ENCODE results near the gene CLIC3.

CLIC3 gene

DNA sequence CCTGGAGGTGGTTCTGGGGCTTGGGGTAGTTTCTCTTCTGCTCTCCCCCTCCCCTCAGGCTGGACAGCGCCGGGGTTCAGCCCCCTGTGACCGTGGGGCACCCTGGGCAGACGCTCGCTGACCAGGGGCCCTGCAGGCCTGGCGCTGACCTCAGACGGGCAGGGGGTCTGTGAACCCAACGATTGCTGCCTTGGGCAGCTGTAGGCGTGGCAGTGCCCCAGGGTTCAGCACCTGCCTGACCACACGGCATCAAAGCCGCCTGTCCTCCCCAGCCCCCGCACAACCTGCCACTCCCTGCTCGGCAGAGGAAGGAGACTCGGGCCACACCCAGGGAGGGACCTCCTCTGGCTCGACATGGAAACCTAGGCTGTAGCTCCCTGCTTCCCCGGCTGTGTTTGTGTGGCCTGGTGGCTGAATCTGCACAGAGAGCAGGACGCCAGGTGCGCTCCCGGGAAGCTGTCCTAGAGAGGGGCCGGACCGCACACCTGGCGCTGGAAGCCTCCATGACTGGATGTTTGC, 32.1 kb downstream of the CLIC3 start:
- DNase-seq (ENCODE audit: low read depth in 2 of 2) = no peak

DNA sequence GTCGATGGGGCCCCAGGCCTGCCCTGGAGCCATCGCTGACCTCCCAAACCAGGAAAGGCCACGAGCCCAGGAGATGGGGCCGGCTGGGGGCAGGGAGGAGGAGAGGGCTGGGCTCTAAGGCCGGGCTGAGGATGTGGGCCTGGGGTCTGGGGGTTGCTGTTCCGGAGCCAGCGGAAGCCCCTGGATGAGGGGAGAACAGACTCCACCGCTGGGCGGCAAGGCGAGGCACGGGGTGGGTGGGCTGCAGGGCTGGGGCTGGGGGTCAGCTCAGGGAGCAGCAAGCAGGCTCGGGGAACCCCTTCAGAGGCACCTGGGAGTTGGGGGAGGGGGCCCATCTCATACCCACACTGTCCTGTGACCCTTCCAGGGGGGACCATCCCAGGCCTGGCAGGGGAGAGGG, 32.6 kb downstream of the CLIC3 start:
- DNase-seq (ENCODE audit: low read depth in 2 of 2) = no peak

DNA sequence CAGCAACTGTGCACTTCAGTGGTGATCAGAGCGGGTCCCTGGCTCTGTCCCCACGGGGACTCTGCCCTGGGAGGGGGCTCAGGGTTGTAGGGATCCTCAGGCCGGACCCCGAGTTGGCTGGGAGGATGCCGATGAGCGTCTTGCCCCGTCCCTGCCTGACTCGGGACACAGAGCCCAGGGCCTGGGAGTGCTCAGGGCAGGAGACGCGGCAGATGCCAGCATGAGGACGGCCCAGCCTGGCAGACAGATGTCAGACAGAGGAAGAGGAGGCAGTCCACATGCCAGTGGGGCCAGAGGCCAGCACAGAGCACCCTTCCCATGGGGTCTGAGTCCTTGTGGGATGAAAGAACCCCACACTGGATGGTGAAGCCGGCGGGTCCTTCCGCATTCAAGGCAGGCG, 33.0 kb downstream of the CLIC3 start:
- DNase-seq (ENCODE audit: low read depth in 2 of 2) = no peak

DNA sequence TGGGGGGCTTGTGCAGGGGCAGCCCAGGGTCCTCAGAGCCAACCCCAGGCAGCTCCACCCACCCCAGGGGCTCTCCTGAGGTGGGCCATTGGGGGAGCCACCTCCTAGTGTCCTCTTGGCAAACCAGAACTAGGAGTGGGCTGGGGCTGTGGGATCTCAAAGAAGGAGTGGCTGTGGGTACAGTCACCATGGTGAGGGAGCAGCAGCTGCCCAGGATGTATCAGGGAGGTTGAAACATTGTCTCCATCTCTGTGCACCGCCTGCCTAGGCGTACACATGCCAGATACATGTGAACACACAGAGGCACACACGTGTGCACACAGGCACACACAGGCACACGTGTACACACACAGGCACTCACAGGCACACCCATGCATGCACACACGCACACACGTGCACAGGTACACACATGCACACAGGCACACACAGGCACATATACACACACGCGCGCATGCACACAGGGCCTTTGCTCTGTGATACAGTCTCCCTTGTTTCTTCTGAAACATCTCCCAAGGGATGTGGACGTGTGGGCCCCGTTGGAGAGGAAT, 33.6 kb downstream of the CLIC3 start:
- no peak for DNase-seq (ENCODE audit: low read depth in 2 of 2)

DNA sequence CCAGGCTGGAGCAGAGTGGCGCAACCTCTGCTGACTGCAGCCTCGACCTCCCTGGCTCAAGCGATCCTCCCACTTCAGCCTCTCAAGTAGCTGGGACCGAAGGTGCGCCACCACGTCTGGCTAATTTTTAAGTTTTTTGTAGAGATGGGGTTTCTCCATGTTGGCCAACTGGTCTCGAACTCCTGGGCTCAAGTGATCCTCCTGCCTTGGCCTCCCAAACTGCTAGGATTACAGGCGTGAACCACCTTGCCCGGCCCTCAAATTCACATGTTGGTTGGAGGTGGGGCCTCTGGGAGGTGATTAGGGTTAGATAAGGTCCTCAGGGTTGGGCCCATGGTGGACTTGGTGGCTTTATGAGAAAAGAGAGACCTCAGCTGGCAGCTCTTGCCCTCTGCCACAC, 34.2 kb downstream of the CLIC3 start:
- DNase-seq (ENCODE audit: low read depth in 2 of 2) = no peak

DNA sequence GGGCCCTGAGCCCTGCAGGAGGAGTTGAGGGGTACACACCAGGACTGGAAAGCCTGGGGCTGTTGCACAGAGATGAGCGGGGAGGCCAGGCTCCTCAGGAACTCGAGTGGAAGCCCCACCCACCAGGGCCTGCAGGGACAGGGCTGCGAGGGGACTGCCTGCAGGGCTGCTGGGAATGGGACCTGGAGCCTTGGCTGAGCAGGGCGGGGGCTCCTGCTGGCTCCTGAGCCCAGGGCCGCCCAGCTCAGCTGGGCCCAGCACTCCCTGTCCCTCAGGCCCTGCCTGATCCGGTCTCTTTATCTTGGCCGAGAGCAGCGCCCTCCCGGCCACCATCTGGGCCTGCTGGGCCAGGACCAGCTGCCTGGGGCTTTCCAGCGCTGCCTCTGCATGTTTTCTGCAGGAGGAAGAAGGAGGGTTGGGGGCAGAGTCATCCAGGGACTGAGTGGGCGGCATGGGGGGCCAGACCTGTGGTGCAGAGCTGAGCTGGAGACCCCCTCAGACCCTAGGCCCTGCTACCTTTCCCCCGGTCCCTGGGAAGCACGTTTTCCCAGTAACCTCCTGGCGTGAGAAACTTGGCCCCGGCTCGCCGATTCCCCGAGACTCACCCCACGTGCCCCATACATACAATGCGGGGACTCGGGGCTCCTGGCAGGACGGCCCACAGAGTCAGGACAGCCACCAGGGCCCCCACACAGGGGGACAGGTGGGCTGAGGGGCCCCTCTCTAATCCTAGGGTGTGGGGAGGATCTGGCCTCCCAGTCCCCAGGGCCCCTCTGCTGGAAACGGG, 34.9 kb downstream of the CLIC3 start:
- no peak for DNase-seq (ENCODE audit: low read depth in 2 of 2)

DNA sequence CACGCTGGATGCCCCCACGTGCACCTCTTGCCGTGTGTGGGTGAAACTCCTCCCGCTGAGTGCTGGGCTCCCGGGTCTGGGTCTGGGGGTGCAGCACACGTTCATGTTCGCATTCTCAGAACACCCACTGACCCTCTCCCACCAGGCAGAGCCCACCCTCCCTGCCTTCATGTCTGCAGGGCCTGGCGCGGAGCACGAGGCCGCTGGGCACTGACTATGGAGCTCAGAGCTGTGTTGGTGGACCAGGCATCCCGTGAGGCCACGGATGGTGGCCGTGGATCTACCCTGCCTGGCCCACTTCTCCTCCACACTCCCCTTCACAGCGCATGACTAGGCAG, 35.5 kb downstream of the CLIC3 start:
- no peak for DNase-seq (ENCODE audit: low read depth in 2 of 2)

DNA sequence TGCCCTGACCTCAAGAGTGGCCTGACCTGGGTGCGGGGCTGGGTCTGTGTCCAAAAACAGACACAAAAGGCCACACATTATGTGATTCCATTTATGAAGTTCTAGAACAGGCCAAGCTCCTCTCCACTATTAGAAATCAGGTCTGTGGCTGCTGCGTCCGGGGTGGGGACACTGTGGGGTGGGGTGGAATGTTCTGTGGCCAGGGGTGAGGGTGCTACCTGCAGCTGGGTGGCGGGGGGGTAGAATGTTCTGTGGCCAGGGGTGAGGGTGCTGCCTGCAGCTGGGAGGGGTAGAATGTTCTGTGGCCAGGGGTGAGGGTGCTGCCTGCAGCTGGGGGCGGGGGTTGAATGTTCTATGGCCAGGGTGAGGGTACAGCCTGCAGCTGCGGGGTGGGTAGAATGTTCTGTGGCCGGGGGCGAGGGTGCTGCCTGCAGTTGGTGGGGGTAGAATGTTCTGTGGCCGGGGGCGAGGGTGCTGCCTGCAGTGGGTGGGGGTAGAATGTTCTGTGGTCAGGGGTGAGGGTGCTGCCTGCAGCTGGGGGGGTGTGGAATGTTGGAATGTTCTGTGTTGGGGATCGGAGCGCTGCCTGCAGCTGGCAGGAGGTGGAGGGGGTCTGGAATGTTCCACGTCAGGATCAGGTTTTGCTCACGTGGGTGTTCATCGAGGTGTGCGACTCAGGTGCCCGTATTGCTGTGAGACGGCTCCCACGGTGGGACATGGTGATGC, 36.0 kb downstream of the CLIC3 start:
- no peak for DNase-seq (ENCODE audit: low read depth in 2 of 2)

DNA sequence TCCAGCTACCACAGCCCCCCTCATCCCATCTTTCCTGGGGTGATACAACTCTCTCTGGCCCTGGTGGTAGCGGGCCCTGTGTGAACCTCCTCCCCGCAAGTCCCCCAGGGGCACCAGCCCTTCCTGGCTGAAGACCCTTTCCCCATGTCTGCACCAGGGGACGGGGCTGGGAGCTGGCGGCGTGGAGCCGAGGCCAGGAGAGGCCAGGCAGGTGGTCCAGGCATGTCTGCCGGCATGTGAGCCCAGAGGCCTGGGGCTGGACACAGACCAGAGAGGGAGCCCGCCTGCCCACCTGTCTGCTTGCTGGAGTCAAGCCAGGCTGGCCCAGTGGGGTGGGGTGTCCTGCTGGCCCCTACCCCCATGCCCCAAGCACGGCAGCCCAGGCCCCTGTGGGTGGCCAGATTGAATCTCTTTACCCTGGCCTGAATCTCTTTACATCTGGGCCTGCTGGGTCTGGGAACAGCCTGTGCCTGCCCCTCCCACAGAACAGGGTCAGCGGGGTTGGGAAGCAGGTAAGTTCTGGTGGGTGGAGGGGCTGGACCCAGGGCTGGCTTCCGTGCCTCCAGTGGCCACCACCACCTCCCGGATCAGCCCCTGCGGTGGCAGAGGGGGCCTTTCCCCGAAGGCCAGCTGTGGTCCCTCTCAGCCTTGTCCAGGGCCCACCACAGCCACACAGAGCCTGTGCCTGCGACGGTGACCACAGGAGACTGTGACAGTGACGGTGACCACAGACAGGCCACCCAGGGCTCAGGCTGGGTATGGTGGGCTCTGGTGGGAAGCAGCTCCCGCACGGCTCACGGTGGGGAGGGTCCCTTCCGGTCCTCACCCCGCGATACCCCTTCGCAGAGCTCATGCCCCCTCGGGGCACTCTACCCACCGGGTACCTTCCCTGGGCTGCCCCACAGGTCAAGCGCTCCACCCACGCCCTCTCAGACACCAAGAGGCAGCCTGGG, 37.2 kb downstream of the CLIC3 start:
- no peak for DNase-seq (ENCODE audit: low read depth in 2 of 2)

DNA sequence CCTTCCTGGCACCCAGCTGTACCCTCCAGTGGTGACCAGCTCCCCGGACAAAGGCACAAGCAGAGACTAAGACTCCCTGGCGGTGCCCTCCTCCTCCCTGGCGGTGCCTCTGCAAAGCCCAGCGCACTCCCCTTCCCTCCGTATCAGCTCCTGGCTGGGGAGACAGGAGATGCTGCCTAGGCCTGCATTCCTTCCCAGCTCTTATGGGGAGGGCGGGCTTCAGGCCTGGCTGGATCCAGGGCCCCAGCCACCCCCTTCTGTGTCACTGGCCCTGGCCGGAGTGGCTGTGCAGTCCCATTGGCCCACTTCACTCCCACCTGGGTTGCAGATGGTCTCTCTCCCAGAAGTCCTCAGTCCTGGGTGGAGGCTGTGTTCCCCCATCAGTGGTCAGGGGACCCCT, 37.9 kb downstream of the CLIC3 start:
- no peak for DNase-seq (ENCODE audit: low read depth in 2 of 2)

DNA sequence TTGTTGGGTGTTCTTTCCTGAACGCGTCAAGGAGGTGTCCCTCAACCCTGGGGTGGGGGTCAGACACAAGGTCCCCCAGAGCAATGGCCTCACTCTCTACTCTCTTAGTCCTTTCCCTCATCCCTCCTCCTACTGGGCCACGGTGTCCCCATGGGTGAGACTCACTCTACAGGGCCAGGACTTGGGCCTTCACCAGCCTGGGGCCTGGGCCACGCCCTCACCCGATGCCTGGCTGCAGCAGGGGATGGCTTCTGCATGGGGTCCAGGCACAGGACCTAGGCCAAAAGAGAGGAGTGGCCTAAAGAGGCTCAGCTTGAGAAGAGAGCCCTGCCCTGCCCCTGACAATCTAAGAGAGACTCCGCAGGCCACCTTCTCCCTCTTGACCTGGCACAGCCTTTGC, 38.5 kb downstream of the CLIC3 start:
- DNase-seq (ENCODE audit: low read depth in 2 of 2) = no peak

DNA sequence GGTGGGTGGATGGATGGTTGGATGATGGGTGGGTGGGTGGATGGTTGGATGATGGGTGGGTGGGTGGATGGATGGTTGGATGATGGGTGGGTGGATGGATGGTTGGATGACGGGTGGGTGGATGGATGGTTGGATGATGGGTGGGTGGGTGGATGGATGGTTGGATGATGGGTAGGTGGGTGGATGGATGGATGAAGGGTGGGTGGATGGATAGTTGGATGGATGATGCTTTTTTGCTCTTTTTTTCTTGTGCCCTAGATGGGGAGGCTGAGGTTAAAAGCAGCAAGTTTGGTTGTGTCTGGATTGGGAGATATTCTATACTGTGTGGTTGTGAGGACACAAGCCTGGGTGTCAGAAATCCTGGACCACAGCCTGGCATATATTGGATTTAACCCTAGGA, 38.9 kb downstream of the CLIC3 start:
- no peak for DNase-seq (ENCODE audit: low read depth in 2 of 2)

DNA sequence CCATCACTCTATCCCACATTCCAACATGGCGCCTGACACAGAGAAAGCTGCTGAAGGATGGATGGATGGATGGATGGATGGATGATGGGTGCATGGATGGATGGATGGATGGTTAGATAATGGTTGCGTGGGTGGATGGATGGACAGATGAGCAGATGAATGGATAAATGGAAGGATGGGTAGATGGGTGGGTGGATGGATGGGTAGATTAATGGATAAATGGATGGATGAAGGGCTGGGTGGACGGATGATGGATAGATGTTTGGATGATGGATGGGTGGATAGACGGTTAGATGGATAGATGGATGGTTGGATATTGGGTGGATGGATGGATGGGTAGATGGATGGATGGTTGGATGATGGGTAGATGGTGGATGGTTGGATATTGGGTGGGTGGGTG, 39.8 kb downstream of the CLIC3 start:
- no peak for DNase-seq (ENCODE audit: low read depth in 2 of 2)

DNA sequence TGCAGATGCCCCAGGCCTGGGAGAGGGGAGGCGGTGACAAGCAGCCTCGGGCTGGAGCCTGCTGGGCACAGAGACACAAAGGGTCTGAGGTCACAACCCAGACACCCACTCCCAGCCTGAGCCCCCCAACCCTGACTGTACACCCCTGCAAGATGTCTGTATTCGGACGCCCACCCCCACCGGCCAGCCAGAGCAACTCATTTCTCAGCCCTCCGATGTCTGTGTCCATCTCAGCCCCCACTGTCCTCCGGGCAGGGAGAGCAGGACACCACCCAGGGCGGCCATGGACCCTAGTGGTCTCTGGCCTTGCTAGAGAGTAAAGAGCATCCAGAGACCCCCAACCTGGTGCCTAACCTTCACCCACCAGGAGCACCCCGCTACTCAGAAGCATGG, 40.4 kb downstream of the CLIC3 start:
- DNase-seq (ENCODE audit: low read depth in 2 of 2) = no peak

DNA sequence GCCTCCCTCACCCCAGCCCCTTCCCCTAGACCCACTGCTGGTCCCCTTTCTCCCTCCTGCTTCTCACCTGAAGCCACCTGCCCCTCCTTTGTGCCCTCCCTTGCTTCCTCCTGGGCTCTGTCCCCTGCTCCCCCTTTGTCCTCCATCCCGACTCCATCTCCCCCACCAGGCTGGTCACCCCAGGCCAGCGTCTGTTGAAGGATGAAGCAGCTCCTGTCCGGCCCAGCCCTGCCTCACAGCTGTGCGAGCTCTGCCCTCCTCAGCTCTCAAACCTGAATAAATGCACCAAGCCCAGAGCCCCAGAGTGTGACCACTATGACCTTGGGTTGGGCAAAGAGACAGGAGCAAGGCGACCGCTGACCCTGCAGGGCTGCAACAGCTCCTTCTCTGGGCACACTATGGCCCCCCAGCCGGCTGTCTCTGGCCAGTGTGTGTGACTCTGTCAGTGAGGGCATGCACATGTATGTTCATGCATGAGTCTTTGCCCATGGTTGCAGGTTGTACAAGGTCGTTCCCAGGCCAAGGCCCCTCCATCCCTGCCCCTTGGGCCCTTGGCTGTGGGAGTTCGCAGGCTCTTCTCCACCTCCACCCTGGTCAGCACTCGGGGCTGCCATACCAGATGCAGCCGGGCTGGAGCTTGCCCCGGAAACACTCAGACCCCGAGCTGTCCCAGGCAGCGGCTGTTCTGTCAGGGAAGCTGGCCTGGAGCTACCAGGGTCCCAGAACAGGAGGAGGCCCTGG, 41.0 kb downstream of the CLIC3 start:
- DNase-seq (ENCODE audit: low read depth in 2 of 2) = no peak

DNA sequence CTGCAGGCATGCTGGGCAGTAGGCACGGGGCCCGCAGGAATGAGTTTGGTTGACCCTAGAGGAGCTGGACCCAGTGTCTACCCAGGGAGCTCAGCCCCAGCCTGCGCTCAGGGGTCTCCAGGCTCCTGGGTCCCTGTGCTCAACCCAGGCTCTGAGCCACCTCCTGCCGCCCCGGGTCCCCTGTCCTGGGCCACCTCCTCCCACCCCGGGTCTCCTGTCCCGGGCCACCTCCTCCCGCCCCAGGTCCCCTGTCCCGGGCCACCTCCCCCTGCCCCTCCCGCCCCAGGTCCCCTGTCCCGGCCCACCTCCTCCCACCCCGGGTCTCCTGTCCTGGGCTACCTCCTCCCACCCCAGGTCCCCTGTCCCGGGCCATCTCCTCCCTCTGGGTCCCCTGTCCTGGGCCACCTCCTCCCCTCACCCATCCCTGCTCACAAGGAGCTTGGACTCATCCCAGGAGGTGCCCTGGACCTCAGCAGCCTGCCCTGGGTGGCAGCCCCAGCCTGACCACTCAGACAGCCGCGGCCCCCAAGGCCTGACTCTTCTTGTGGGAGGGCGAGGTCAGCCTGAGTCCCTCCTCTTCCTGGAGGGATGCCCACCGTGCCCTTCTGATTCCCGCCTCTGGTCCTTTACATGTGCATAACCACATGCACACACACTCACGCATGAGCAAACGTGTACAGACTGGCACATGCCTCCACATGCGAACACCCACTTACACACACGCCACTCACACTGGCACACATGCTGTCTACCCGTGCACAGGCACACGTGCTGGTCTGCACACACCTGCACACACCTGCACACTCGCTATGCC, 41.9 kb downstream of the CLIC3 start:
- no peak for DNase-seq (ENCODE audit: low read depth in 2 of 2)

DNA sequence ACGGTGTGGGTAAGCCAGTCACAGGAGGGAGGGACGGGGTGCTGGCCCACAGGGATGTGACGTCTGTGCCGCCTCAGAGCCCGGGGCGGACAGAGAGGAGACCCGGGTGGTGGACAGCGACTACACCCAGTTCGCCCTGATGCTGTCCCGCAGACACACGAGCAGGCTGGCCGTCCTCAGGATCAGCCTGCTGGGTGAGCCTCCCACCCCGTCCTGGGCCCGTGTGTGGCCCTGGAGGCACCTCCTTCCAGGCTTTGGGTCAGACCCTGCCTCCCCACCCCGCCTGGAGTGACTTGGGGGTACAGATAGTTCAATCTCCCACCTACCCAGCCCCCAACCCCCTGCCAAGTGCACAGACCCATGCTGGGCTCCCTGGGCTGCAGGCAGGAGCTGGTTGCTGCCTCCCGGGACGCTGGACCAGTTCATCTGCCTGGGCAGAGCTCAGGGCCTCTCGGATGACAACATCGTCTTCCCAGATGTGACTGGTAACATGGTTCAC, 42.5 kb downstream of the CLIC3 start:
- DNase-seq (ENCODE audit: low read depth in 2 of 2) = no peak

DNA sequence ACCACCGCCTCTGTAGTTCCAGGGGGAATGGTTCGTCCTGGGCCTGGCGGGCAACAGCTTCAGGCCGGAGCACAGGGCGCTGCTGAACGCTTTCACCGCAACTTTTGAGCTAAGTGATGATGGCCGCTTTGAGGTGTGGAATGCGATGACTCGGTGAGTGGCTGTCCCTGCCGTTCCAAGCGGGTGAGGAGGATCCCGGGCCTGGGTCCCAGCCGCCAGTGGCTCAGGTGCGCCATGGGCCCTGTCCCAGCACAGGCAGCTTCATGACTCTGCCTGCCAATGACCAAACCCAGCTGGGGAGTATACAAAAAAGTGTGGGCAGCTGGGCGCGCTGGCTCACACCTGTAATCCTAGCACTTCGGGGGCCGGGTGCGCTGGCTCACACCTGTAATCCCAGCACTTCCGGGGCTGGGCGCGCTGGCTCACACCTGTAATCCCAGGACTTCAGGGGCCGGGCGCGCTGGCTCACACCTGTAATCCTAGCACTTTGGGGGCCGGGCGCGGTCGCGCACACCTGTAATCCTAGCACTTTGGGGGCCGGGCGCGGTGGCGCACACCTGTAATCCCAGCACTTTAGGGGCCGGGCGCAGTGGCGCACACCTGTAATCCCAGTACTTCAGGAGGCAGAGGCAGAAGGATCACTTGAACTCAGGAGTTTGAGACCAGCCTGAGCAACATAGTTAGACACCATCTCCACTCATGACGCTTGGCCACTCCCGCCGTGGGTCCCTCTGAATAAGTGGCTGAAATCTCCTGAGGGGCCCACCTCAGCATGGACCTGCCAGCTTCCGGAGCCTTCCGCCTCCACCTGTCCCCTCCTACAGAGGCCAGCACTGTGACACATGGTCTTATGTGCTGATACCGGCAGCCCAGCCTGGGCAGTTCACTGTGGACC, 43.2 kb downstream of the CLIC3 start:
- no peak for DNase-seq (ENCODE audit: low read depth in 2 of 2)

DNA sequence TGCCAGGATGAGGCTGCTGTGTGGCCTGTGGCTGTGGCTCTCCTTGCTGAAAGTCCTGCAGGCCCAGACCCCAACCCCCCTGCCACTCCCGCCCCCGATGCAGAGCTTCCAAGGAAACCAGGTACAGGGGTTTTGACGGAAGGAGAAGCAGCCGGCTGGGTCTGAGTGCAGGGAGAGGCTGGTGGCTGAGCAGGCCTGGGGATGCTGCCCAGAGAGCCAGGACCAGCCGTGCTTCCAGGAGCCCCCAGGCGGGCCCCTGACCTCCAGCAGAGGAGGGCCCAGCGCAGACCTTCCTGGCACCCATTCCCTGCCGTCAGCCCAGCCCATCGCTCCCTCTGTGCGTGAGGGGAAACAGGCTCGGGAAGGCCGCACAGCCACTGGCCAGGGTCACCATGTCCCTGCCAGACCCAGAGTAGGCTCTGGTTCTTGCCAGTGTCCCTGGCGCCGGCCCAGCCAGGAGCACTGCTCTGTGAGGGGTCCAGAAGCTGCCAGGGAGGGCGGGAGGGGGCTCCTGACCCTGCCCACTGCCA, 44.0 kb downstream of the CLIC3 start:
- DNase-seq (ENCODE audit: low read depth in 2 of 2) = no peak

All from activated CD4-positive, alpha-beta T cell treated with anti-CD3 and anti-CD28 coated beads for 24 hours (primary cell).